GM10847 (cell line): Measurements from ENCODE around the gene NDUFB7.

Experiments used
- POLR2A ChIP-seq: IDR thresholded peaks from 2 replicates; pipeline ENCODE4 v1.6.1; 2011; ENCODE audit not compliant: insufficient read length; ENCODE audit errors: extremely low read depth

NDUFB7 gene

GRCh38 chr19:14575428-14575980 lies 3.6 kb upstream of the NDUFB7 start:
- no peak for TF ChIP-seq POLR2A

- no peak for TF ChIP-seq POLR2A
Observed at GRCh38 chr19:14570864-14571527, 870 bp downstream of the NDUFB7 start.

GRCh38 chr19:14567079-14567478 lies 4.8 kb downstream of the NDUFB7 start:
- no peak for TF ChIP-seq POLR2A

- no peak for TF ChIP-seq POLR2A
Observed at GRCh38 chr19:14566712-14567077, 5.2 kb downstream of the NDUFB7 start.

- no peak for TF ChIP-seq POLR2A
Observed at GRCh38 chr19:14565765-14566711, 5.8 kb downstream of the NDUFB7 start.

GRCh38 chr19:14565298-14565679 lies 6.6 kb downstream of the NDUFB7 start:
- TF ChIP-seq POLR2A, result no peak

GRCh38 chr19:14563989-14564651 lies 7.7 kb downstream of the NDUFB7 start:
- no peak for TF ChIP-seq POLR2A

- no peak for TF ChIP-seq POLR2A
Observed at GRCh38 chr19:14563590-14563926, 8.3 kb downstream of the NDUFB7 start.

GRCh38 chr19:14562660-14563589 lies 8.9 kb downstream of the NDUFB7 start:
- TF ChIP-seq POLR2A, result no peak

GRCh38 chr19:14561847-14562351 lies 10.0 kb downstream of the NDUFB7 start:
- TF ChIP-seq POLR2A, result no peak

GRCh38 chr19:14561249-14561648 lies 10.6 kb downstream of the NDUFB7 start:
- no peak for TF ChIP-seq POLR2A

GRCh38 chr19:14560776-14561108 lies 11.1 kb downstream of the NDUFB7 start:
- no peak for TF ChIP-seq POLR2A

- TF ChIP-seq POLR2A, result no peak
Observed at GRCh38 chr19:14559916-14560775, 11.7 kb downstream of the NDUFB7 start.

GRCh38 chr19:14558370-14559066 lies 13.3 kb downstream of the NDUFB7 start:
- no peak for TF ChIP-seq POLR2A
